Right cardiac atrium (tissue), 5 donors: ENCODE measurements around the gene PHF21A. TPM values are rescaled to one million over a fixed set of nuclear protein-coding genes. Genes with fewer than 3 reads are reported as not detected.
"Not testable (repeated sequence)": the region's sequence is repeated elsewhere in the genome, so short reads cannot be mapped to it uniquely, and the experiment has no call there.

Source experiments
- ATAC-seq, 2 donors: fragments of 200-7000 bp; cut with Tn5 transposase; one replicate each; pipeline versions ENCODE4 v1.8.0 to v1.9.1; 2020; ENCODE audit warnings: moderate library complexity in 2 of 2, mild to moderate bottlenecking in 1 of 2
- DNase-seq, 3 donors: peaks; one replicate each; pipeline ENCODE4 v3.0.0-alpha.2; 2020
- H3K27ac ChIP-seq: one replicate; pipeline ENCODE4 v1.5.1; 2013; ENCODE audit warnings: mild to moderate bottlenecking, low read length, control low read depth, moderate library complexity
- H3K27me3 ChIP-seq: one replicate; pipeline ENCODE4 v1.6.1; 2013; ENCODE audit not compliant: control insufficient read depth, insufficient read depth
- H3K4me1 ChIP-seq: one replicate; pipeline ENCODE4 v1.6.1; 2013; ENCODE audit warnings: low read length; ENCODE audit not compliant: control insufficient read depth, insufficient read depth
- H3K4me3 ChIP-seq: one replicate; pipeline ENCODE4 v1.5.1; 2013; ENCODE audit warnings: low read length, control low read depth
- H3K9me3 ChIP-seq: one replicate; pipeline ENCODE4 v1.6.1; 2013; ENCODE audit warnings: low read length; ENCODE audit not compliant: control insufficient read depth
- WGBS: extraction: QIAGEN DNeasy Blood & Tissue Kit; methylation state at CpG from one replicate; pipeline ENCODE4 v1.1.7; 2013; 5-methylcytosine and 5-hydroxymethylcytosine counted together
- intact Hi-C, 4 donors: fragments of 100-400 bp; cut with DNase I; formaldehyde crosslinking; loops; one replicate each; pipeline versions ENCODE4 v1.11.0 to v1.14.0; 2022 to 2023
- polyA plus RNA-seq: library from polyadenylated mRNA; stranded (reverse); fragments of 200-250 nt; gene quantifications from one replicate; pipeline ENCODE4 v1.2.3, GENCODE V29; 2013
- total RNA-seq, 4 donors: library from RNA; stranded (reverse); fragmentation: NEBNext Ultra II Directional; extraction: Animal tissue kit (Norgen Biotek cat#: 25700); gene quantifications; one replicate each; pipeline ENCODE4 v1.2.1, GENCODE V29; 2021
- donor health status: healthy with polysubstance abuse.
- donor health status: DM: no; HTN: yes; CAD: no.
- donor health status: DM: no; HTN: no; CAD: no.
- donor health status: DM: no; HTN: yes; CAD: no; lungs with severe emphysema.
- donor health status: DM: yes; HTN: yes; CAD: no.

Gene PHF21A
- total and polyA plus RNA-seq, 5 donors, result 23.6 to 57.3 (median 51.7) TPM

DNA sequence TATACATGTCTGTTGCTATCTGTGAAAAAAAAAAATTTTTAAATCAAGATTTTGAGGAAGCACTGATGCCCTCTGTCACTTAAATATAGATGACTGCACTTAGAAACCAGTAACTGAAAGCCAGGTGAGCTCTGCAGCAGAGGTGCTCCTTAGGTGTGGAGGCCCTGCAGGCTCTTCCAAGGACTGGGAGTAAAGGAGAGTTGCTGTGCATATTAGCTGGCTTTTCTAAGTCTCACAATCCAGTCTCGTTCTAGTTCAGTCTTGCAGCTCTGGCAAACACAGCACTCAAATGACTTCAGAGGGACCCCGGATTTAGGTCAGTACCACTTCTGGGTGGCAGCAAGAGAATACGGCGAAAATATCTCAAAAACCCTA, 137.8 kb downstream of the PHF21A start:
- WGBS, result 54% methylated on average over 4 of the region's 4 CpGs
- H3K27ac ChIP-seq, result peak overlapping the region; percentile 26
- no peak overlapping the region for H3K4me3 ChIP-seq
- H3K4me1 ChIP-seq, result peaks cover 7% of the 10 kb centered on the region
- no peaks in the 10 kb centered on the region for H3K9me3 ChIP-seq
- DNase-seq, result no peak
- H3K27me3 ChIP-seq, result no peaks in the 10 kb centered on the region
- ATAC-seq, result no peak
- intact Hi-C loops, result no loop called here

- intact Hi-C loops, result no loop called here
- peak; percentile 76 to 90 for ATAC-seq
- no peaks in the 10 kb centered on the region for H3K27me3 ChIP-seq
- H3K4me3 ChIP-seq, result no peak overlapping the region
- peak in 2 of 3 donors; percentile 37 to 64 for DNase-seq
- WGBS, result 24% methylated on average over 8 of the region's 8 CpGs
- no peaks in the 10 kb centered on the region for H3K9me3 ChIP-seq
- H3K27ac ChIP-seq, result peak overlapping the region; percentile 58
- H3K4me1 ChIP-seq, result peaks cover 7% of the 10 kb centered on the region
Measured at GRCh38 chr11:45982656-45983470, 138.4 kb downstream of the PHF21A start.

DNA sequence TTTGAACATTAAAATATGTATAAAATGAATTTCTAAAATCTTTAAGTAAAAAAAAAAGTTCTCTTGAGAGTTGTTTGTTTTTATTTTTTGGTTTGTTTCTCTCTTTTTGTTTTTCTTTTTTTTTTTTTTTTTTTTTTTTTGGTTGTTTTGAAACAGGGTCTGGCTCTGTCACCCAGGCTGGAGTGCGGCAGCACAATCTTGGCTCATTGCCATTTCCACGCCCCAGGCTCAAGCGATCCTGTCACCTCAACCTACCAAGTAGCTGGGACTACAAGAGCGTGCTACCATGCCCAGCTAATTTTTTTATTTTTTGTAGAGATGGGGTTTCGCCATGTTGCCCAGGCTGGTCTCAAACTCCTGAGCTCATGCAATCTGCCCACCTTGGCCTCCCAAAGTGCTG, 139.4 kb downstream of the PHF21A start:
- intact Hi-C loops, H3K4me3 ChIP-seq, H3K27ac ChIP-seq, H3K4me1 ChIP-seq, H3K27me3 ChIP-seq, H3K9me3 ChIP-seq: not testable (repeated sequence)
- ATAC-seq, result peak; percentile 81 to 87
- WGBS, result 39% methylated on average over 5 of the region's 5 CpGs
- DNase-seq, result peak; percentile 51 to 80 (median 78)

DNA sequence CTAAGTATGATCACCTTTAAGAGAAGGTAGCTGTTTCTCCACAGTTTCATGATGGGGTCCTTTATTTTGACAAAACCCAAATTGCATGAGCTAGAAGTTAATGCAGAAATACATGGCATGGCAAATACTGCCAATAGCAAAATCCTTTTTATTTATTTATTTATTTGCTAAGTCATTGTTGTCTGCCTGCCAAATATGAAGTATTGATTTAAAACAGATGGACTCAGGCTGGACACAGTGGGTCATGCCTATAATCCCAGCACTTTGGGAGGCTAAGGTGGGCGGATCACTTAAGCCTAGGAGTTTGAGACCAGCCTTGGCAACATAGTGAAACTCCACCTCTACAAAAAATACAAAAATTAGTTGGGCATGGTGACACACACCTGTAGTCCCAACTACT, 146.4 kb downstream of the PHF21A start:
- no peak for DNase-seq

GRCh38 chr11:45973601-45974000, 147.7 kb downstream of the PHF21A start:
- H3K9me3 ChIP-seq, result no peaks in the 10 kb centered on the region
- no peak for DNase-seq
- H3K27me3 ChIP-seq, result no peaks in the 10 kb centered on the region
- 68% methylated on average over 4 of the region's 4 CpGs for WGBS
- H3K27ac ChIP-seq, result no peak overlapping the region
- H3K4me1 ChIP-seq, result no peaks in the 10 kb centered on the region
- H3K4me3 ChIP-seq, result no peak overlapping the region
- ATAC-seq, result no peak
- intact Hi-C loops, result no loop called here

More for the DNA sequence above, 146.4 kb downstream of the PHF21A start:
- intact Hi-C loops, result no loop called here
- no peaks in the 10 kb centered on the region for H3K4me1 ChIP-seq
- H3K9me3 ChIP-seq, result no peaks in the 10 kb centered on the region
- no peak overlapping the region for H3K27ac ChIP-seq
- no peaks in the 10 kb centered on the region for H3K27me3 ChIP-seq
- no peak for ATAC-seq
- 93% methylated on average over 1 of the region's 1 CpG for WGBS
- no peak overlapping the region for H3K4me3 ChIP-seq

DNA sequence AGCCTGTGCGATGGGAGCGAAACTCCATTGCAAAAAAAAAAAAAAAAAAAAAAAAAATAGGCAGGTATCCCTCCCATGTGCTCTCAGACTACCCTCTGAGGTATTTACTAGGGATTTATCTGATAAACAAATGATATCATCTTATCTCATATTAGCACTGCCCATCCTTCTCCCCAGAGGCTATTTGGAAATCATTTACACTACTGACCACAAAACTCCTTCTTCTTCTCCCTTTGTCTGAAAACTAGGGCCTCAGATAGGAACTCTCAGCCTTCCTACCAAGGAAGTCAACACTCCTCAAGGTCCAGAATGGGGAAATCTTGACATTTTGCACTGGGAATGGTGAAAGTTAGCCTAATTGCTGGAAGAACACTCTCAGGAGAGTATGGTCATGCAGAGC, 152.4 kb downstream of the PHF21A start:
- no peaks in the 10 kb centered on the region for H3K27me3 ChIP-seq
- H3K9me3 ChIP-seq, result no peaks in the 10 kb centered on the region
- WGBS, result 90% methylated on average over 2 of the region's 2 CpGs
- no peaks in the 10 kb centered on the region for H3K4me1 ChIP-seq
- H3K4me3 ChIP-seq, result no peak overlapping the region
- ATAC-seq (no peak), DNase-seq (no peak)
- no peak overlapping the region for H3K27ac ChIP-seq
- intact Hi-C loops, result loop anchor here in 2 of 4 donors (5.0 to 10.0 kb wide), 2 partner anchors 38 to 336 kb away; no protein-coding TSS in a partner anchor

- intact Hi-C loops, result loop anchor here in 2 of 4 donors (5.0 to 10.0 kb wide), 2 partner anchors 40 to 337 kb away; no protein-coding TSS in a partner anchor
- Histone ChIP-seq H3K4me1 (no peaks in the 10 kb centered on the region), H3K27ac (no peak overlapping the region), H3K4me3 (no peak overlapping the region), H3K9me3 (no peaks in the 10 kb centered on the region), H3K27me3 (no peaks in the 10 kb centered on the region)
- ATAC-seq (no peak), DNase-seq (no peak)
- WGBS, result 54% methylated on average over 2 of the region's 2 CpGs
Measured at GRCh38 chr11:45967506-45967905, 153.7 kb downstream of the PHF21A start.

DNA sequence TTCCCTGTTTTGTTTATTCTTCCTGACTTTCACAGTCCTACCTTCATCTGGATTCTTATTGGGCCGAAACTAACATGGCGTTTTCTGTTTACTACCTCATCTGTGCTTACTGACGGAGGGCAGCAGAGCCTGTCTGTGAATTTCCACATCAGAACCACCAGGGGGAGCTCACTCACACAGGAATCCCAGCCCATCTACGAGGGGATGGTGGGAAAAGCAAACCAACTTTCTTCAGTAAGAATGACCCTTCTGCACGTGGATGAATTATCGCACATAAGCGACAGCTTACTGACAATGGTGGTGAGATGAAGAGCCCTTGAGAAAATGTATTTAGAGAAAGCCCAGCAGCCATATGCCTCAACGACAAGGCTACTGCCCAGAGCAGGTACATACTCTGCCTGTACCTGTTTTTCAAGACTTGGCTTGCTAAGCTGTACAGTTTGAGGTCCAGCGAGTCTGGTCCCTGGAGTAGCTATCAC, 156.3 kb downstream of the PHF21A start:
- 19% methylated on average over 9 of the region's 9 CpGs for WGBS
- H3K9me3 ChIP-seq, result no peaks in the 10 kb centered on the region
- no peak overlapping the region for H3K4me3 ChIP-seq
- peak; percentile 37 to 67 (median 65) for DNase-seq
- no peaks in the 10 kb centered on the region for H3K4me1 ChIP-seq
- H3K27me3 ChIP-seq, result no peaks in the 10 kb centered on the region
- peak; percentile 85 to 89 for ATAC-seq
- intact Hi-C loops, result loop anchor here in 3 of 4 donors (5.0 to 10.0 kb wide), 2 partner anchors 42 to 340 kb away; no protein-coding TSS in a partner anchor
- no peak overlapping the region for H3K27ac ChIP-seq

- intact Hi-C loops, result loop anchor here in 2 of 4 donors (5.0 to 10.0 kb wide), 2 partner anchors 46 to 343 kb away; no protein-coding TSS in a partner anchor
Measured at GRCh38 chr11:45961751-45962240, 159.5 kb downstream of the PHF21A start.

GRCh38 chr11:45960387-45961095, 160.7 kb downstream of the PHF21A start:
- ATAC-seq (no peak), DNase-seq (no peak)
- Histone ChIP-seq H3K9me3 (no peaks in the 10 kb centered on the region), H3K27ac (no peak overlapping the region), H3K4me3 (no peak overlapping the region), H3K27me3 (no peaks in the 10 kb centered on the region), H3K4me1 (no peaks in the 10 kb centered on the region)
- intact Hi-C loops, result loop anchor here in 2 of 4 donors (5.0 to 10.0 kb wide), 2 partner anchors 47 to 344 kb away; no protein-coding TSS in a partner anchor
- WGBS, result 59% methylated on average over 4 of the region's 4 CpGs

More at GRCh38 chr11:45961751-45962240, 159.5 kb downstream of the PHF21A start:
- no peak overlapping the region for H3K4me3 ChIP-seq
- DNase-seq (no peak), ATAC-seq (no peak)
- no peaks in the 10 kb centered on the region for H3K9me3 ChIP-seq
- no peak overlapping the region for H3K27ac ChIP-seq
- 60% methylated on average over 7 of the region's 7 CpGs for WGBS
- H3K27me3 ChIP-seq, result no peaks in the 10 kb centered on the region
- no peaks in the 10 kb centered on the region for H3K4me1 ChIP-seq
